Kasumi-1 (cell line): ENCODE measurements around the gene PNPLA3.

Experiments used
- DNase-seq, 2 experiments: peaks; one replicate each; lab custom pipeline; 2025; lab: John Stamatoyannopoulos, UW

PNPLA3 gene

GRCh38 chr22:43993072-43993760, 69.6 kb downstream of the PNPLA3 start:
- peak; percentile 53 to 64 for DNase-seq

DNA sequence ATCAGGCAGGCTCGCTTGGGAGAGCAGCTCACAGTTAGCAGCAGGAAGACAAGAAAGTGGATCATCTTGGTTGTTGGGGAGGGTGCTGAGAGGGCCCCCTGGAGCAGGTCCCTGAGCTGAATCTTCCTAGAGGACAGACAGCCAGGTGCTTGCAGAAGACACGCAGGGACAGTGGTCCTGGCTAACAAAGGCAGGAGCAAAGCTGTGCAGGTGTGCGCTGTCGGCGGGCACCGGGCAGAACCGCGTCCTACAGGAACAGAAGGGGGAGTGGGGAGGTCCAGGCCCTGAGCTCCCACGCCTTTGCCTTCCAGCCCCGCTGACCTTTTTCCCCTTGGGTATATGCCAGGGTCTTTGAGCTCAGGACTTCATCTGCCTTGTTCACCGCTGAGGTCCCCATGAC, 70.4 kb downstream of the PNPLA3 start:
- no peak for DNase-seq

GRCh38 chr22:43994416-43994815, 70.8 kb downstream of the PNPLA3 start:
- DNase-seq = no peak

DNA sequence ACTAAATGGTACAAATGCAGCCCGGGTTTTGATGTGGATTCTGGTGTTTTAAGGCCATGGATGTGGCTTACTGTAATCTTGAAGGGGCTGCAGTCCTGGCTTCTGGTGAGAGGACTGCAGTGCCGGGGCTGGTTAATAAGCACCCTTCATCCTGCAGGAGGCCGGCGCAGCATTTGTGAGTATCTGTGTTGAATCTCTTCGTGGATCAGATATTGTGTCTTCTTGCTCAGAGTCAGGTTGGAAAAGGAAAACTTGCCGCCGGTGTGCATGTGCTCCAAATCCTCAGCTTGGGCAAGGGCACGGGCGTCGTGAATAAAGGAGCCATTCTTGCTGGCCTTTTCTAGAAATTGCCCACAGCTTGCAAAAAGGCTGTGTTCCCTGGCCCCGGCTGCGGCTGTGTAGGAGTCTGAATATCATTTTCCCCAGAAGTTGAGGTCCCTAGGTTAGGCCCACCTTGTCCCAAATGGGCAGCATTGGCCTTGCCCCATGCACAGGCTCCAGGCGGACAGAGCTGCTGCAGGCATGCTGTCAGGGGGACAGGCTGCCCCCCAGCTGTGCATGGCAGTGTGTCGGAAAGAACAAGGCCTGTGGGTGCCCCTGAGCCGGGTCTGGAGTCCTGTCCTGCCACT, 71.6 kb downstream of the PNPLA3 start:
- no peak for DNase-seq

- no peak for DNase-seq
These were observed 72.2 kb downstream of the PNPLA3 start for GRCh38 chr22:43995798-43996169.

GRCh38 chr22:43996170-43996980, 72.8 kb downstream of the PNPLA3 start:
- DNase-seq = peak; percentile 87 to 88

DNA sequence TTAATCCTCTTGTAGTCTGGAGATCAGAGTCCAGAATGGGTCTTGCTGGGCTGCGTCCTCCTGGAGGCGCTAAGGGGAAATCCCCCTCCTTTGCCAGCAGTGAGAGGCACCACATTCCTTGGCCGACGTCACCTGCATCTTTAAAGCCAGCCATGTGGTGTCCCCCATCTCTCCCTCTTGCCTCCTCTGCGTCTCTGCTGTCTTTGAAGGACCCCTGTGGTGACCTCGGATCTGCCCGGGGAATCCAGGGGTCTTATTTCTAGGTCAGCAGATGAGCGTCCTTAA, 73.3 kb downstream of the PNPLA3 start:
- no peak for DNase-seq
